ENCODE data around the gene MAGEA2B. TPM values are rescaled to one million over a fixed set of nuclear protein-coding genes. Genes with fewer than 3 reads are reported as not detected.
"Not testable (repeated sequence)": the region's sequence is repeated elsewhere in the genome, so short reads cannot be mapped to it uniquely, and the experiment has no call there.

The MAGEA2B gene
- total RNA-seq (2012; rRNA removed) (not detected in 2 replicates), polyA plus RNA-seq (2012; rRNA removed) (not detected in 2 replicates), Bru-seq, nascent RNA (not detected), BruChase-seq, experiment 1, labeled RNA remaining after a 6-hour chase (not detected), BruChase-seq, experiment 2, labeled RNA remaining after a 2-hour chase (not detected)
- not detected in 2 replicates for polyA plus RNA-seq (2012; cell fraction: cytosol; rRNA removed)
- not detected in 2 replicates for polyA plus RNA-seq (2012; cell fraction: nucleus; rRNA removed; ENCODE audit: low replicate concordance)
- long read RNA-seq, result 0 reads

- DNase-seq; H2AFZ ChIP-seq (replicated peaks; ENCODE audit: low read length, poor library complexity); H3K27ac ChIP-seq (ENCODE audit: insufficient read depth, low read length); H2BK20ac ChIP-seq (ENCODE audit: low read depth, low read length); H3K9me1 ChIP-seq (ENCODE audit: insufficient read depth, low read length); H3K4me3 ChIP-seq (ENCODE audit: insufficient read depth, low read depth, low read length); H3K18ac ChIP-seq (ENCODE audit: low read depth, low read length); H2BK120ac ChIP-seq (ENCODE audit: low read depth, low read length); POLR2A ChIA-PET (ENCODE audit: unreplicated experiment); H3K4me2 ChIP-seq (ENCODE audit: low read depth, low read length); H2BK5ac ChIP-seq (ENCODE audit: low read depth, low read length, poor library complexity, severe bottlenecking); H3K56ac ChIP-seq (ENCODE audit: extremely low read depth, insufficient read depth, low read length); intact Hi-C loops (cut with micrococcal nuclease); H4K5ac ChIP-seq (ENCODE audit: low read depth, low read length); H3K27me3 ChIP-seq (ENCODE audit: control insufficient read depth, insufficient read depth, low read length); H4K8ac ChIP-seq (ENCODE audit: low read depth in 2 of 2, low read length in 2 of 2); H4K20me1 ChIP-seq (ENCODE audit: insufficient read depth, low read length); CTCF ChIA-PET; H3K14ac ChIP-seq (replicated peaks; ENCODE audit: low read depth, low read length); H2AK9ac ChIP-seq (replicated peaks; ENCODE audit: low read depth, low read length, poor library complexity); H3K4me1 ChIP-seq (ENCODE audit: control insufficient read depth, insufficient read depth, low read length); H3K4ac ChIP-seq (ENCODE audit: low read depth, low read length); H3K23ac ChIP-seq (ENCODE audit: low read depth, low read length); H2BK15ac ChIP-seq (ENCODE audit: low read depth, low read length); H3K9ac ChIP-seq (ENCODE audit: low read depth, low read length); dilution Hi-C loops (cut with HindIII; ENCODE audit: low sequenced_read_pairs, unreplicated experiment); H3K9me3 ChIP-seq (ENCODE audit: control insufficient read depth, insufficient read depth, low read length); H3K79me1 ChIP-seq (ENCODE audit: low read depth in 1 of 2, low read length in 2 of 2); BruUV-seq (replicated peaks); H2AK5ac ChIP-seq (ENCODE audit: low read depth, low read length); H3K36me3 ChIP-seq (ENCODE audit: control insufficient read depth, insufficient read depth, low read length); ATAC-seq (ENCODE audit: low read depth); in situ Hi-C loops (cut with MboI; ENCODE audit: low sequenced_read_pairs); H4K91ac ChIP-seq (ENCODE audit: insufficient read depth, low read depth, low read length): not testable (repeated sequence)
- no CpG with 5 or more reads among the region's 35 CpGs for WGBS, 2 experiments (ENCODE audit: extremely low coverage in 2 of 2, insufficient read length in 1 of 2)
Observed at GRCh38 chrX:152713815-152714787, at the start of gene MAGEA2B. Gene MAGEA2B, plus strand, starts transcription at chrX:152714628. Its CDS starts 2,479 bp downstream, at chrX:152717107.
